Measurements from ENCODE around the gene TELO2.
"Not testable (repeated sequence)": the region's sequence is repeated elsewhere in the genome, so short reads cannot be mapped to it uniquely, and the experiment has no call there.

TELO2 gene

DNA sequence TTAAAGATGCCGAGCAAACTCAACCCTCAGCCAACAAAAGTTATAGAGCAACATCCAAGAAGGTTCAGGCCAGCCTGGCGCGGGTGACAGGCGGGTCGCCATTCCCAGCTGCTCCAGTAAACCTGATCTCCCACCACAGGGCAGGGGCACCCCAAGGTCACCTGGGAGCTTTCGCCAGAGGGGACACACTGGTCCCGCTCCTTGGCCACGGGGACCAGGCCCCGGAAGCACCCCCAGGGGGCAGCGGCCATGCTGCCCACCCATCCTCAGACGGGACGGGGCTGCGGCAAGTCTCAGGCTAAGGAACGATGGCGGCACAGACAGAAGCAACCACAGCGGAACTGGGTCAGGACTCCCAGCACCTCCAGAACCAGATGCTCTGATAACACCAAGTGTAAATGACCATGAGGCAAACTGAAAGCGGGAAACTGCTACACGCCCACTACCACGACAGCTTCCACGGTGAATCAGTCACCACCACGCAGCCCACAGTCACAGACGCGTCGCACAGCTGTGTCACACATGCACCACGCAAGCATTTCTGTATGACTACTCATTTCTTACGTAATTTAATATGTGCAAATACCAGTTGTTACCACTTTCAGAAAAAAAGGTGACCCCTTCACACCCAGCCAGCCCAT, 34.7 kb upstream of the TELO2 start:
- no peak for DNase-seq

DNA sequence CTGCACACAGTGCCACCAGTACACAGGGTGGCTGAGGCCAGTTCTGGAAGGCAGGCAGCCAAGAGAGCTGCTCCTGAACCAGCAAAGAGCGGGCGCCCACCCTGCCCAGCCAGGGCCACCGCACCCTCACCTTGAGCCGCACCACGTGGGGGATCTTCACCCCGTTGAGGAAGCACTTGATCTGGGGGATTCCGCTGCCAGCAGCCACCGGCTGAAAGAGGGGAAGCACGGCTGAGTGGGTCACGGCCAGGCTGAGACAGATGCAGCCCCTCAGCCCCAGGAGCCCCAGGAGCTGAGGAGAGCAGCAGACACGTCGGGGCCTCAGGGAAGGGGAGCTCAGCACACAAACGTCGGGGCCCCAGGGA, 34.2 kb upstream of the TELO2 start:
- no peak for DNase-seq

DNA sequence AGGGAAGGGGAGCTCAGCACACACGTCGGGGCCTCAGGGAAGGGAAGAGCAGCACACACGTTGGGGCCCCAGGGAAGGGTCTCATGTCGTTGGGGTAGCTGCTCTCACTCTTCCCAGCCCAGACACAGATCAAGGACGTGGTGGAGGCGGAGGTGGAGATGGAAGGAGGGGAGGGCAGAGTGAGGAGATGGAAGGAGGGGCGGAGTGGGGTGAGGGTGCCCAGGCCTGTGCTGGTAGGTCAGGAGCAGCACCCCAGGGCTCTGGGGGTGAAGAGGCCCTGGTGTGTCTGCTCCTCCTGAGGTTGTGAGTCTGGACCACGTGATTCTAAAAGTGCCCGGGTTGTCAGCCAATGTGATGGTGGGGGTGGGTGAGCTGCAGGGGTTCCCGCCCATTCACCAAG, 33.2 kb upstream of the TELO2 start:
- DNase-seq = no peak

DNA sequence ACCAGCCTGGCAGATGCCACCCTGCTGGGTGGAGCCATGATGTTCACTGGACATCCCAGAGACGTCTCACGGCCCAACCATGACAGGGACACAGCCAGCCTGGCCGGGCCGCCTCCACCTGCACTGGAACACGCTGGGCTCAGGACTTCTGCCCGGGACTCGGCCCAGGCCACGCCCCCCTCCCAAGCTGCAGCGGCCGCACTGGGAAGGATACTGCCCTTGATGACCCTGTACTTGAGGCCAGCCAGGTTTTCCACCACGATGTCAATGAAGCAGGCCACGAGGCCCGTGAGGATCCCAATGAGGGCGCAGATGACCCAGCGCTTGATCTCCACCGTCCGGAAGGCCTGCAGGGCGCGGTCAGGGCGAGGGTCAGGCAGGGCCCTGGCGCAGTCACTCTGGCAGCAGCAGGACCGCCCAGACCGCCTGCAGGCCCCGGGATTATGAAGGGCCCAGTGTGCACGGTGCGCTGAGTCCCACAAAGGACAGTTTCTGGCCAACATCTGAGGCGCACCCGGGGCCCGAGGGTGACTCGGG, 32.5 kb upstream of the TELO2 start:
- no peak for DNase-seq

DNA sequence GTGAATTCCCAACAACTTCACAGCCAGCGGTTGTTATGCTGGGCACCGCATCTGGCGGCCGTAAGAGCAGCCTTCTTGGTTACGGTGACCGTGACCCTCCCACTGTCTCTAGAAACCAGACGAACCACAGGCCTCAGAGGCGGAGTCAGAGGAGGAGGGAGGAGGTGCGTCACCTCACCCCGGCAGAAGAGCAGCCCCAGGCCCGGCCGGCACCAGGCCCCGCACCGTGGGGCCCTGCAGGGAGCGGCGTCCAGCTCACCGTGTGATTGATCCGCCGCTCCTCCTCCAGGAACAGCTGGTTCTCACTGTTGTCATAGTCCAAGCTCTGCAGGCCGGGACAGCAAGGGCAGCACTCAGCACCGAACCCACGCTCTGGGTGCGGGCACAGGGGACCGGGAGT, 32.0 kb upstream of the TELO2 start:
- no peak for DNase-seq

DNA sequence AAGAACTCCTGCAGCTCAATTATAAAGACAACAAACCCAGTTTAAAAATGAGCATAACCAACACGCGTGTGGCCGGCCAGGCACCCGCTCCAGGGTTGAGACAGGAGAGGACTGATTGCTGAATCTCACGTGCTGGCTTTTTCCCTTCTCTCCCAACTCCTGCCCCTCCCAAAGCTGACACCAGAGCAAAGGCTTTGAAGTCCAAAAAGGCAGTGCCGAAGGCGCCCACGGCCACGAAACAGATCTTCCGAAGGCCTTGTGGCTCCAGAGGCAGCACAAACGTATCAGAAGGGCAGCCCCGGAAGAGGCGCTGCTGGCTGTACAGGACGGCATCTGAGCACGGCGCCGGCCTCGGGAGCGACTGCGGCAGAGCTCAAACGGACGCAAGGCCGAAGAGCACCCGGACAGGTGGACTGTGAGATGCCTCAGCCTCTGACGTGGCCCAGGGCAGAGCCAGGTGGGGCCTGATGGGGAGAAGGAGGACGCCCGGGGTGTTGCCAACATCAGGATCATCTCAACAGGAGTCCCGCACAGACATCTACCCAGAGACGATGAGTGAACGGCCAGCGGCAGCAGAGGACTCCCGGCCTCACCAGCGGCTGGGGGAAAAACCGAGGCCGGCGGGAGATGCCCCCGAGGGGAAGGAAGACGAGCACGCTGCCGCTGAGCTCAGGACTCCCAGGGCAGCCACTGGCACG, 28.8 kb upstream of the TELO2 start:
- DNase-seq = no peak

DNA sequence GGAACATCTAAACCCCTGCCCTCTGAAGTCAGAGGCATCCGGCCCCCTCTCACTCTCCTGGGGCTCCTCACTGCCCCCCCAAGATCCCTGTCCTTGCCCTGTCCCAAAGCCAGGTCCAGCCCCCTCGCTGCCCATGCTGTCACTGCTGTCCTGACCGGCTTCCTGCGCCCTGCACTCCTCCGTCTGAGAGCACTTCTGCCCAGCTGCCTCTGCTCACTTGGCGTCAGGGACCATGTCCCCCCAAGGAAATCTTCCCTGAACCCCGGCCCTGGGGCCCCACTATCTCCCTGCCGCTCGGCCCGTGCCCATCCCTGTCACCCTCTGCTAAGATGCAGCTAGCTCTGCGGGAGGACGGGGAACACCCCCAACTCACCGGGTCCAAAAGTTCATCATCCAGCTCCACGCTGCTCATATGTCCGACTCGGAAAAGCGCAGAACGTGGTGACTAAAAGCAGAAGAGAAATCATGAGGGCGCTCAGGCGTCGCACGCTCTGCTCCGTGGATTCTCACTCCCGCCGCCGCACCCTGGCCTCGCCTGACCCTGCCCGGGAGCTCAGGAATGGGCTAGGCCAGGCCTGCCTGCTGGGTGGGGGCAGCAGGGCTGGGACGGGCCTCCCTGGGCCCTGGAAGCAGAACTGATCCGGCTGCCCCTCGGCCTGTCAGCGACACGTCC, 28.1 kb upstream of the TELO2 start:
- no peak for DNase-seq

DNA sequence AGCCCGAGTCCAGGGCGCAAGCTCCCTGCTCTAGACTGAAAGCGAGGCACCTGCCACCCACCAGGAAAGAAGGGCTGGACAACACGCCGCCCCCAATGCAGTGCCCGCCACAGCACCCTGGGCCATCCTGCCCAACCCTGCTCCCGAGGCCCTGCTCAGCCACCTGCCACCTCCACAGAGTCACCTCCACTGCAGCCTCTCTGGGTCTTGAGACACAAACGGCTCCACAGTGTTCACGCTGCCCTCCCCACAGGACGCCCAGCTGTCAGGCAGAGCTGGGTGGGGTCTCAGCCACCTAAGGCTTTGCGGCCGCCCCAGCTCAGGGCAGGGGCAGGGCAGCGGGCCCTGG, 27.6 kb upstream of the TELO2 start:
- DNase-seq = no peak

DNA sequence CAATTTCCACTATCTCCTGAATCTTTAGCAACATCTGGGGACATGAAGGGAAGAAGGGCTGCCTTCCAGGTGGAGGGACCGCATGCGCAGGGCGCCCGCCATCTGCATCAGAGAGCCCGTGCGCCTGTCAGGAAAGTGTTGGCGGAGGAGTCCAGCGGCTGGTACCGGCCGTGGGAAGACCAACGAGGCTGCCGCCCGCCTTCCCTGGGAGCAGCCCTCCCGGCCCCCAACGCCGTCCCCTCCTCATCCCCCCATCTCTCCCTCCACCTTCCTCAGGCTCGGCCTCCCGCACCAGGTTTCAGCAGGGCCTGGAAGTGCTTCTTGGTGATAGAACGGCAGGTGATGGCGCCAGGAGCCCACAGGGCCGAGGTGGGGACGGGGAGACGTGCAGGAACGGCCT, 27.1 kb upstream of the TELO2 start:
- no peak for DNase-seq

DNA sequence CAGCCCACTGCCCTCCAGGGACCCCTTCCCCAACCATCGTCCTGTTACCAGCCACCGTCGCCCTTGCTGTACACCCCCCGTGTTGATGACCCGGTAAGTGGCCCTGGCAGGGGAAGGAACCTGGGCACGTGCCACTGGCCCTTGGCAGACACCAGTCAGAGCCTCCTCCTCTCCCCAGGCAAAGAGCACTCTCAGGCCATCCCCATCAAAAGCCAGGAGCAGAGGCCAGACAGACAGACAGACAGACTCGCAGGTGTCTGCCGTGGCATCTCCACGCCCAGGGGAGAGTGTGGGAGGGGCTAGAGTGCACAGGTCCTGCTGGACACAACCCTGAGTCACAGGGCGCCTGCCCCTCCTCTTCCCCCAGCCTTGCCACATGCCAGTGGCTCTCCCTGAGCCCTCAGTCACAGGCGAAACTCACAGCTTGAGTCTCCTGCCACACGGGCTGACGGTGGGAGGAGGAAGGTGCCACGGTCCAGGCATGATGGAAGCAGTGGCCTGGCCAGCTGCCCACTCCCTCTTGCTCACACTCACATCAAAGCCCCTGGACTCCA, 26.1 kb upstream of the TELO2 start:
- DNase-seq = no peak

DNA sequence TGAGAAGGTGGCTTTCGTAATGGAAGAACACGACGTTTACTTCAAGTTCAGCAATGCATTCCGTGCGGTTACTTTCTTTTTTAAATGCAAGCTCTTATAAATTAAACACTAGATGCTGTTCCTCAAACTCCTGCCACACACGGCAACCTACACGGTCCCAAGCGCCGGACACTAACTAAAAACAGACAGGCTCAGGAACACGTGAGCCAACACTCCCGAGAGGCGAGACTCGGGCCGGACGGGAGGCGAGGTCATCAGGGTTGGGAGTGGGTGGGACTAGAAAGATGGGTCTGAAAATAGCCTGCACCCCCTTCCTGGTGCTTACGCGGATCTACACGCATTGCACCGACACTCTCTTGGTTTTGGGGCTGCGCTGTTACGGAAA, 24.7 kb upstream of the TELO2 start:
- DNase-seq = no peak

DNA sequence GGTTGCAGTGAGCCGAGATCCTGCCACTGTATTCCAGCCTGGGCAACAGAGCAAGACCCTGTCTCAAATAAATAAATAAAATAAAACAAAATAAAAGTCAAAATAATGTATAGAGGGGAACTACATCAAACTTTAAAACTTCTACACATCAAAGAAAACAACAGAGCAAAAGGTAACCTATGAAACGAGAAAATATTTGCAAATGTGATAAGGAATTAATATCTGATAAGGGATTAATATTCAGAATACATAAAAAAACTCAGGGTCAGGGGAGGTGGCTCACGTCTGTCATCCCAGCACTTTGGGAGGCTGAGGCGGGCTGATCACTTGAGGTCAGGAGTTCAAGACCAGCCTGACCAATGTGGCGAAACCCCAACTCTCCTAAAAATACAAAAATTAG, 24.0 kb upstream of the TELO2 start:
- not testable (repeated sequence) for DNase-seq

DNA sequence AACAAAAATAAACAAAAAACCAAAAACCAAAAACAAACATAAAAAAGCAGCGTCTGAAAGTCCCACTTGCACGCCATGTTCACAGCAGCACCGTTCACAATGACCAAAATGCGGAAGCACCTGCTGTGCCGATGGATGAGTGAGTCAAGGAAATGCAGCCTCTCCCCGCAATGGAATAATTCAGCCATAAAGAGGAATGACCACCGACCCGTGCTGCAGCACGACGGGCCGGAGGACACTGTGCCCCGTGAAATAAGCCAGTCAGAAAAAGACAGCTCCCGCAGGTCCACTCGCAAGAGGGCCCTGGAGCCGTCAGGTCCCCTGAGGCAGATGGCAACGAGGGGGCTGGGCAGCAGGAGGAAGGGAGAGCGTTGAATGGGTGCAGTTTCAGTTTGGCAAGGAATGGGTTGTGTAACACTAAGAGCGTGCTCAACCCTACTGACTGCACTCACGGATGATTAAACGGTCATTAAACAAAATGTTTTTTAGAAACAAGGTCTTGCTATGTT, 23.4 kb upstream of the TELO2 start:
- DNase-seq = no peak

DNA sequence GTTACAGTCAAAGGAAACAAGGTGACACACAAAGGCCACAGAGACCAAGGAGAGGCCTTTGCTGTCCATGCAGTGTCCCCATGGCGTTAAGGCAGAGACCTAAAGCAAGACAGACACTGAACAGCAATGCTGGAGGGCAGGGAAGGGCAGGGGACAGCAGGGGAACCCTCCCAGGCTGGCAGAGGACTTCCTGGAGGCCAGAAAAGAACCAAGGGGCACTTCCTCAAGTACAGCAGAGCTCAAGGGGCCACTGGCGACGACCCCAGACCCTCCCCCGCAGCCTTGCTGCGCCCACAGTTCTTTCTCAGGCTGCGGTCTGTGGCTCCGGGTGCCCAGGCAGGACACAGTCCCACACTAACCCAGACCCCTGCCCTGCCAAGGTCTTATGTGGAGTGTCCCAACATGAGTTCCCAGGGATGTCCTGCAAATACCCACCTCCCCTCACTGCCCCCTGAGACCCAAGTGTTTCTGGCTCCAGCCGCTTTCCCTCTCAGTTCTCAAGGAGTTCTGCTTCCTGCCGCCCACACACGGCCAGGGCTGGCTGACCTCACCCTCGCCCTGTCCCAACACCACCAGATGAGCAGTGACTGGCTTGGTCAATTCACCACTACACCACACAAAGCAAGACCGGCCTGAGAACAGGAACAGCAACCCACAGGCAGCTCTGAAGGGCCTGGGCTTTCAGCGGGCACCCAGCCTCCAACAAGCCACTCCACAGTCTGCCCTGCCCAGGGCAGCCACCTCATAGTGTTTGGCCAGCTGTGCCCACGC, 22.5 kb upstream of the TELO2 start:
- no peak for DNase-seq

DNA sequence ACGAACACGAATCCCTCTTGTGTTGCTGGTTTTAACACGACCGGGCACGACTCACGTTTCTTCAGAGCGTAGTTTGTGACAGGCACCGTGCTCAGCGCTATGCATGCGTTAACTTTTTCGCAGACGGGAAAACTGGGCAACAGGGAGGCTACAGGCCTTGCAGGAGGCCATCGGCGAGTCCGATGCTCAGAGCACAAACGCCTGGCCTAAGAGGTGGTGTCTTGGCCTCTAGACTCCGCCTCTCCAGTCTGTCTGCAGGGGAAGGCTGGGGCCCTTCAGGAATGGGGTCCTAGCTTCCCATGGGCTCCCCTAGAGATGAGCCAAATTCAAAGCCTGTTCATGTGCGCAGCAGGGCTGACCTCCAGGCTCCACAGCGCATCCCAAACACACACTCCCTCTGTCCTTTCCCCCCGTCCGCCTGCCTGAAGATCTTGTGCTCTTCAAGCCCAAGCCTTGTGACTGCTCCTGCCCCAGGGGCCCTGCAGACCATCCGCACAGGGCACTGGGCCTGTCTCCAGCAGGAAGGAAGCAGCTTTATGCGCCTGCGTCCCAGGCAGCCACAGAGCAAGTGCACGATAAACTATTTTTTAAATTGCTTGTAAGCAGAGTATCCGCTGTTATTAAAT, 21.5 kb upstream of the TELO2 start:
- DNase-seq = no peak

DNA sequence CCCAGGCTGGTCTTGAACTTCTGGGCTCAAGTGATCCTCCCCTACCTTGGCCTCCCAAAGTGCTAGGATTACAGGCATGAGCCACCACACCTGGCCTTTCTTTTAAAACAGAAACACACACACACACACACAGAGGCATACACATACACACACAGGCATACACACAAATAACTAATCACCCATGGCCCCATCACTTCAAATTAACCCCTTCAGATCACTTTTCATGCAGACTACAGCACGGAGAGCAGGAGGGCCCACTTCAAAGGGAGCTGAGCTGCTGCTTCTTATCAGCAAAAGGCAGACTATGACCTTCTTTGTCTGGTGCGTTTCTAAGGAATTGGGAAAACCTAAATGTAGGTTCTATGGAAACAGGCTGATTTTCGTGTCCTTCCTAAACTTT, 20.2 kb upstream of the TELO2 start:
- no peak for DNase-seq

DNA sequence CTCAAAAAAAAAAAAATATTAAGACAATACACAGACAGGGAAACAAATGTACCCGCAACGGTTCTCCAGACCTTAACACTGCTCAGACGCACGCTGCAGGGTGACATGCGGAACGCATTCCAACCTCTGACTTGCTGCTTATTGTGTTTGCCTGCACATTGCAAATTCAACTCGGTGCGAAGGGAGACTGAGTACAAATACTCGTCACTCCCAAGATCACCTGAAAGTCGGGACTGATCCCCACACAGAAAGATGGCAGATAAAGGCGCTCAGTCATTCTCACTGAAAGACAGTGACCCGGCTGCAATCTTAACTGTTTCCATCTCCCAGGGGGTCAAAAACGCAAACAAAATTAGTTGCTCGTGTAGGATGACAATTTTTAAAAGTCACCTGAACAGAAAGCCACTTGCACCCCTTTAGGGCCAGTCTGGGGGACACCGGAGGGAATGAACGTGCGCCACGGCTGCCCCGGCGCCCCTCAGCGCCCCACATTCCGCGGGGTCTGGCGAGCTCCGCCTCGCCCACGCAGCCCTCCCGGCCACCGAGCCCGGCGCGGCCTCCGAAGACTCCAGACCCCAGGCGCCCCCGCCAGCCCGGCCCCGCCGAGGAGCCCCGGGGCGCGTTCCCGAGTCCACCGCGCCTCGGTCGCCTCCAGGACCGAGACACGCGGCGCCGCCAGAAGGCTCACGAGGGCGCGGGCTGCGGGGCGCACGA, 18.9 kb upstream of the TELO2 start:
- no peak for DNase-seq

DNA sequence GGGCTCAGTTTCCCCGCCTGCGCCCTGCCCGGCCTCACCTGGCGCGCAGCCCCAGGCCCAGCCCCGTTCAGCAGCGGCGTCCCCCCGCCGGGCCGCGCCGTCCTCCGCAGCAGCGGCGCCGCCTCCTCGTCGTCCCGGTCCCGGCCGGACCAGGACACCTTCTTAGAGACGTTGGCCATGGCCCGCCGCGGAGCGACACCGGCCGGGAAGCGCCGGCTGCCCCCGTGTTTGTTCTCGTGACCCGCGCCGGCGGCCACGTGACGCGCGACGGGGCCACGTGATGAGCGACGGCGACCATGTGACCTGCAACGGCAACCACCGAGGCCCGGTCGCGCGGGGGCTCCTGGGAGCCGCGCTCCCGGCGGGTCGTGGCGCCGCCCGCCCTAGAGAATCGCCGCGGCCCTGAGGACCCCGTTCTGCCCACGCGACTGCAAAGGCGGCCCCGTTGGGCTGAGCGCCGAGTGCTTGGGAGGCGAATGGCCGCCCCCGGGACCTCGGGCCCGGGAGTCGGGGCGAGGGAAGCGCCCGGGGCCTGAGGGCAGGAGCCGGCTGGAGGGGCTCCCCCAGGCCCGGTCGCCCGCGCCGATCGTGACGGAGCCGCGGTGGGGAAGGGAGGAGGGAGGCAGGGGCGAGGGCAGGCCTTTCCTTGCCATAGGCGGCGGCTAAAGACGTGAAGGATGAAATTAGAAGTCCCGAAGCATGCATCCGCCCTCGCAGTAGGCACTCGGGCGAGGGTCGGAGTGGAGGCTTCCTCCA, 18.2 kb upstream of the TELO2 start, which contains the start of gene CLCN7:
TSS of gene CLCN7 (minus strand) at position 233 of the 756 bp plus-strand sequence. CDS start at position 179, 54 bp downstream.
- DNase-seq = peak; percentile 94

DNA sequence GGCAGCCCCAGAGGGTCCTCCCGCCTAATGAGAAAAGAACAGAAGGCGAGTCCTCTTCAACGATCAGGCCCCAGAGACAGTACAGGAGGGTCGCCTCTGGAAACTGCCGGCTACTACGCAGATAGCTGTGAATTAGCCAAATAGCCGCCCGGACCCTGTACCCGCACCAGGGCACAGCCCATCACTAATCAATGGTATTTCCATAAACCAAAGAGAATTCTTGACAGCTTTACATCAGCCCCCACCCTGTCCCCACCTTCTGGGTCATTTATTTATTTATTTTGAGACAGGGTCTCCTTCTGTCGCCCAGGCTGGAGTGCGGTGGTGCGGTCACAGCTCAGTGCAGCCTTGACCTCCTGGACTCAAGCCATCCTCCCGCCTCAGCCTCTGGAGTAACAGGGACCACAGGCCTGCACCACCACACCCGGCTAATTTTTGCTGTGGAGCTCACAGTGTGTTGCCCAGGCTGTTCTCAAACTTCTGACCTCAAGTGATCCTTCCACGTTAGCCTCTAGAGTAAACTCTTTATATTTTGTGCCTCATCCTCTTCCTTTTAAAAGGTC, 17.5 kb upstream of the TELO2 start:
- DNase-seq = no peak

DNA sequence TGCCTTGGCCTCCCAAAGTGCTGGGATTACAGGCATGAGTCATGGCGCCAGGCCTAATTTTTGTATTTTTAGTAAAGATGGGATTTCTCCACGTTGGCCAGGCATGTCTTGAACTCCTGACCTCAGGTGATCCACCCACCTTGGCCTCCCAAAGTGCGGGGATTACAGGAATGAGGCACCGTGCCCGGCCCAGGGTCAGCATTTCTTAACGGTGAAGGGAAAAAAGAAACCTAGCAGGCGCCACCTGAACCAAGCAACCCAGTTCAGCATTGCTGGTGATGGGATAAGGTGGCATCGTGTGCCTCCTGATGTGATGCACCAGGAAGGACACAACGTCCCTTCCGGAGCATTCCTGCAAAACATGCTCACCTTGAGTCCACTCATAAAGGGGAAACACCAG, 16.1 kb upstream of the TELO2 start:
- no peak for DNase-seq

DNA sequence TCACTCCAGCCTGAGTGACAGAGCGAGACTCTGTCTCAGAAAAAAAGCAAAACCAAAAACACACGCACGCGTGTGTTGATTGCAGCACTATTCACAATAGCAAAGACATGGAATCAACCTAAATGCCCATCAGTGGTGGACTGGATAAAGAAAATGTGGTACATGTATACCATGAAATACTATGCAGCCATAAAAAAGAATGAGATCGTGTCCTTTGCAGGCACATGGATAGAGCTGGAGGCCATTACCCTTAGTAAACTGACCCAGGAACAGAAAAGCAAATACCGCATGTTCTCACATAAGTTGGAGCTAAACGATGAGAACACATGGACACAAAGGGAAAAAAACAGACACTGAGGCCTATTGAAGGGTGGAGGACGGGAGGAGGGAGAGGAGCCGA, 14.2 kb upstream of the TELO2 start:
- DNase-seq = not testable (repeated sequence)
